MM.1S (cell line): Measurements from ENCODE around the gene DUSP28.

Experiments used
- DNase-seq: peaks from one replicate; pipeline ENCODE4 v3.0.0-alpha.2; 2015
- H2AFZ ChIP-seq: fragments of 300-600 bp; sonication (generic); 2 replicates; pipeline ENCODE4 v1.6.0; 2016; ENCODE audit warnings: antibody characterized with exemption, low read length
- H3F3A ChIP-seq: fragments of 300-600 bp; sonication (generic); 2 replicates; pipeline ENCODE4 v1.6.1; 2016; ENCODE audit warnings: mild to moderate bottlenecking, antibody characterized with exemption, low read length, moderate library complexity, mixed read lengths; ENCODE audit not compliant: insufficient read depth
- H3K27ac ChIP-seq: fragments of 300-600 bp; sonication (generic); 2 replicates; pipeline ENCODE4 v1.5.1; 2016; ENCODE audit warnings: mild to moderate bottlenecking, low read length
- H3K27me3 ChIP-seq: fragments of 300-600 bp; sonication (generic); replicated peaks from 2 replicates; pipeline ENCODE4 v1.6.0; 2016; ENCODE audit warnings: low read length; ENCODE audit not compliant: insufficient read depth
- H3K36me3 ChIP-seq: fragments of 300-600 bp; sonication (generic); replicated peaks from 2 replicates; pipeline ENCODE4 v1.6.1; 2016; ENCODE audit warnings: mild to moderate bottlenecking, low read length, mixed read lengths; ENCODE audit not compliant: insufficient read depth
- H3K4me1 ChIP-seq: fragments of 300-600 bp; sonication (generic); 2 replicates; pipeline ENCODE4 v1.6.1; 2016; ENCODE audit warnings: low read length, mixed read lengths
- H3K4me2 ChIP-seq: fragments of 300-600 bp; sonication (generic); 2 replicates; pipeline ENCODE4 v1.6.0; 2016; ENCODE audit warnings: low read depth, low read length
- H3K4me3 ChIP-seq: fragments of 300-600 bp; sonication (generic); 2 replicates; pipeline ENCODE4 v1.5.1; 2016; ENCODE audit warnings: low read length, mixed read lengths
- H3K79me2 ChIP-seq: fragments of 300-600 bp; sonication (generic); 2 replicates; pipeline ENCODE4 v1.6.1; 2016; ENCODE audit warnings: mixed run types, low read length, mixed read lengths
- H3K9ac ChIP-seq: fragments of 300-600 bp; sonication (generic); 2 replicates; pipeline ENCODE4 v1.6.1; 2016; ENCODE audit warnings: low read length, mixed read lengths
- H3K9me2 ChIP-seq: fragments of 300-600 bp; sonication (generic); replicated peaks from 2 replicates; pipeline ENCODE4 v1.6.1; 2016; ENCODE audit warnings: mild to moderate bottlenecking, low read length, mixed read lengths; ENCODE audit not compliant: insufficient read depth
- H3K9me3 ChIP-seq: fragments of 300-600 bp; sonication (generic); replicated peaks from 2 replicates; pipeline ENCODE4 v1.6.1; 2016; ENCODE audit warnings: mild to moderate bottlenecking, low read length, mixed read lengths; ENCODE audit not compliant: insufficient read depth
- H4K20me1 ChIP-seq: fragments of 300-600 bp; sonication (generic); 2 replicates; pipeline ENCODE4 v1.6.1; 2016; ENCODE audit warnings: mild to moderate bottlenecking, low read length, moderate library complexity, mixed read lengths; ENCODE audit not compliant: insufficient read depth
- EZH2 ChIP-seq: fragments of 300-600 bp; sonication (generic); optimal IDR thresholded peaks from 2 replicates; pipeline ENCODE3; 2017; ENCODE audit warnings: low read depth, mild to moderate bottlenecking, antibody characterized with exemption, low read length, mixed read lengths
- EZH2phosphoT487 ChIP-seq: fragments of 300-600 bp; sonication (generic); IDR thresholded peaks from 2 replicates; pipeline ENCODE4 v1.6.1; 2018; ENCODE audit warnings: antibody characterized with exemption, low read length
- TF ChIP-seq, protein P1 (sequence below): fragments of 300-600 bp; sonication (generic); IDR thresholded peaks from 2 replicates; pipeline ENCODE4 v1.5.1; 2016; ENCODE audit warnings: antibody characterized with exemption, low read length, mixed read lengths

Gene DUSP28

DNA sequence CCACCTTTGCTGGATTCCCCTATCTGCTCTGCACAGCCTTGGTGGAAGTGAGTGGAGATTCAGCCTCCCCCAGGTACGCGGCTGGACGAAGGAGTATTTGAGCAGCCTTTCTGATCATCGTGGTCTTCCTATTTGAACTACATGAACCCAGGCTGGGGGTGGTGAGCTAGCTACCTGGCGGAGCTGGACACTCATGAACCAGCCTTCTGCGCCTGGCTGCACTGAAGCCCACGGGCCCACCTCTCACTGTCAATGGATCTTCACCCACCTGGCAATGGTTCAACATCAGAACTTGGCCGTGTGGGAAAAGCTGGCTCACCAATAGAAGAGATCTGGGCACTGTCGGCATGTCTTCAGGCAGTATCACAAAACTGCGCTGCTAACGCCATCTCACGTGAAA is 37.8 kb upstream of the DUSP28 start:
- H4K20me1 ChIP-seq, result no peaks in the 10 kb centered on the region
- no peak overlapping the region for H2AFZ ChIP-seq
- no peak overlapping the region for H3K9ac ChIP-seq
- no peak overlapping the region for H3K4me2 ChIP-seq
- no peaks in the 10 kb centered on the region for H3K9me2 ChIP-seq
- H3K27ac ChIP-seq, result no peak overlapping the region
- H3K36me3 ChIP-seq, result peaks cover 3% of the 10 kb centered on the region; the same call in 1 of the 2 replicates
- DNase-seq, result no peak
- no peak for TF ChIP-seq EZH2phosphoT487
- TF ChIP-seq, protein P1, sequence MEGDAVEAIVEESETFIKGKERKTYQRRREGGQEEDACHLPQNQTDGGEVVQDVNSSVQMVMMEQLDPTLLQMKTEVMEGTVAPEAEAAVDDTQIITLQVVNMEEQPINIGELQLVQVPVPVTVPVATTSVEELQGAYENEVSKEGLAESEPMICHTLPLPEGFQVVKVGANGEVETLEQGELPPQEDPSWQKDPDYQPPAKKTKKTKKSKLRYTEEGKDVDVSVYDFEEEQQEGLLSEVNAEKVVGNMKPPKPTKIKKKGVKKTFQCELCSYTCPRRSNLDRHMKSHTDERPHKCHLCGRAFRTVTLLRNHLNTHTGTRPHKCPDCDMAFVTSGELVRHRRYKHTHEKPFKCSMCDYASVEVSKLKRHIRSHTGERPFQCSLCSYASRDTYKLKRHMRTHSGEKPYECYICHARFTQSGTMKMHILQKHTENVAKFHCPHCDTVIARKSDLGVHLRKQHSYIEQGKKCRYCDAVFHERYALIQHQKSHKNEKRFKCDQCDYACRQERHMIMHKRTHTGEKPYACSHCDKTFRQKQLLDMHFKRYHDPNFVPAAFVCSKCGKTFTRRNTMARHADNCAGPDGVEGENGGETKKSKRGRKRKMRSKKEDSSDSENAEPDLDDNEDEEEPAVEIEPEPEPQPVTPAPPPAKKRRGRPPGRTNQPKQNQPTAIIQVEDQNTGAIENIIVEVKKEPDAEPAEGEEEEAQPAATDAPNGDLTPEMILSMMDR, result no peak
- TF ChIP-seq EZH2, result no peak
- no peaks in the 10 kb centered on the region for H3K9me3 ChIP-seq
- H3F3A ChIP-seq, result no peaks in the 10 kb centered on the region
- no peaks in the 10 kb centered on the region for H3K79me2 ChIP-seq
- H3K4me1 ChIP-seq, result no peaks in the 10 kb centered on the region
- H3K4me3 ChIP-seq, result no peak overlapping the region
- H3K27me3 ChIP-seq, result no peaks in the 10 kb centered on the region

DNA sequence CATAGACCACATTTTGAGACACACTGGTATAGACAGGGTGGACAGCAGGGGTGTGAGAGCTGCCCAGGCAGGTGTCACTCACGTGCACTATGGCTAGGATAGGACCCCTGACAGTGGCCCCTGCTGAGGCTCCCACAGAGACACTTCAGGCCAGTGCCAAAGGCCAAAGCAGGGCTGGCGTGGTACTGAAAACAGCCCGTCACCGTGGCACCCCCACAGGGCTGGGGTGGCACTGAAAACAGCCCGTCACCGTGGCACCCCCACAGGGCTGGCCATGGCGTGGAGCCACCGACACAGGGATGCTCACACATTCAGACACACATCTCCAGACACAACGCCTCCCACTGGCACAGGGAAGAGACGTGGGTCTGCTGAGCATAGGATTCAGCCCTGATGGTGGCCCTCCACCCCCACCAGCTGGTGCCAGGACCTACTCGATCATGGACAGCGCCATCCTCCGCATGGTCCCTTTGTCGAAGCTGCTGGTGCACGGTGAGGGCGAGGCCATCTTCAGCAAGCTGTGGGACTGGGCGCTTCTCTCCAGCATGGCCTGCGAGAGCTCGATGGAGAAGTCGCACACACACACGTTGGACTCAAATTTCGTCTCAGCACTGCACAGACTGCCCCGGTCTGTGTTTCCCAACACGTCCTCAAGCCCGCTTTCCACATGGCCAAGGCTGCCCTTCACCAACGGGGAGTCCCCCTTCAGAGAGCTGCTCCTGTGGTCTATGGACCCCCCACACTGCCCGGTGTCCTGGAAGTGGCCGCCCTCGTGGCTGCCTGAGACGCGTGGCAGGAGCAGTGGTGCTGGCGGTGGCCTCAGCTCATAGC is 36.5 kb upstream of the DUSP28 start:
- Histone ChIP-seq H2AFZ (no peak overlapping the region), H3K9me3 (no peaks in the 10 kb centered on the region), H3K27me3 (no peaks in the 10 kb centered on the region), H3K4me1 (no peaks in the 10 kb centered on the region), H3K9me2 (no peaks in the 10 kb centered on the region), H3K4me3 (no peak overlapping the region), H3K79me2 (no peaks in the 10 kb centered on the region), H3F3A (no peaks in the 10 kb centered on the region), H3K27ac (no peak overlapping the region), H3K36me3 (peaks cover 3% of the 10 kb centered on the region; the same call in 1 of the 2 replicates), H4K20me1 (no peaks in the 10 kb centered on the region), H3K9ac (no peak overlapping the region), H3K4me2 (no peak overlapping the region)
- no peak for DNase-seq
- TF ChIP-seq, protein P1, result no peak
- TF ChIP-seq EZH2phosphoT487 (no peak), EZH2 (no peak)

DNA sequence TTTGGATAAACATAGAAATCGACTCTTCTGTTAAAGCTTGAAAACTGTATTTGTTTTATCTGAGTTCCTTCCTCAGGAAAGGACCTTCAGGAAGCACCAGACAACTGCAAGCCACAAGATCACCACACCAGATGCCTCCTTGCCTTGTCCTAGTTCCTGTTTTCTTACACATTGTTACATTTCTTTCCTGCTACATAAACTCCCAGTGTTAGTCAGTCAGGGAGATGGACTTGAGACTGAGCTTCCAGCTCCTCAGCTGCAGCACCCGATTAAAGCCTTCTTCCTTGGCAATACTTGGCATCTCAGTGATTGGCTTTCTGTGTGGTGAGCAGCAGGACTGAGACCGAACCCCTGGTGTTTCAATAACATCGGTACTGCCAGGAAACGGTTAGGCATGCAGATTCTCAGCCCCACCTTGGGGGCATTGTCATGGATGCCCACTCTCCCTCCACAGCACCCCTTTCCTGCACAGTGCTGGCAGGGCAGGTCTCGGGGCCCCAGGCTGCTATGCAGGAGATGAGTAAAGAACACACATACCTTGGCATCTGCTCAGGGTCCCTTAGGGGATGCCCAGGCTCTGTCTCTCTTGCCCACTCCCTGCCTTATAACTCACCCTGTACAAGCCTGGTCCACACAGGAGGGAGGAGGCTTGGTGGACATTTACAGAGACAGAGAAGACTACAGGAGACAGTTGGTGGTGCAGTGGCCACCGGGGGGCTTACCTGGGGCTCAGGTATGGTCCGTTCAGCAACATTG is 35.0 kb upstream of the DUSP28 start:
- H3K27me3 ChIP-seq, result no peaks in the 10 kb centered on the region
- no peaks in the 10 kb centered on the region for H3K79me2 ChIP-seq
- no peak overlapping the region for H3K27ac ChIP-seq
- H3K4me1 ChIP-seq, result no peaks in the 10 kb centered on the region
- no peak overlapping the region for H3K4me2 ChIP-seq
- TF ChIP-seq EZH2, result no peak
- TF ChIP-seq, protein P1, result no peak
- H4K20me1 ChIP-seq, result no peaks in the 10 kb centered on the region
- peaks cover 3% of the 10 kb centered on the region; the same call in 1 of the 2 replicates for H3K36me3 ChIP-seq
- H3K9ac ChIP-seq, result no peak overlapping the region
- DNase-seq, result no peak
- H3K9me3 ChIP-seq, result no peaks in the 10 kb centered on the region
- H3K4me3 ChIP-seq, result no peak overlapping the region
- no peaks in the 10 kb centered on the region for H3K9me2 ChIP-seq
- H3F3A ChIP-seq, result no peaks in the 10 kb centered on the region
- H2AFZ ChIP-seq, result no peak overlapping the region
